Nephron progenitor cell (in vitro differentiated cells): ENCODE results near the gene ZNF618.

Experiments used
- DNase-seq: peaks from one replicate; pipeline ENCODE4 v3.0.0; 2021
- H3K27ac Mint-ChIP-seq: 2 replicates; pipeline ENCODE4 v1.8.0; 2021; ENCODE audit warnings: mild to moderate bottlenecking, moderate library complexity, mixed read lengths
- H3K27me3 Mint-ChIP-seq: 2 replicates; pipeline ENCODE4 v1.8.0; 2021; ENCODE audit warnings: mild to moderate bottlenecking, low read depth, mixed read lengths; ENCODE audit not compliant: poor library complexity
- H3K36me3 Mint-ChIP-seq: 2 replicates; pipeline ENCODE4 v1.8.0; 2021; ENCODE audit warnings: low read depth, mixed read lengths
- H3K4me1 Mint-ChIP-seq: 2 replicates; pipeline ENCODE4 v1.8.0; 2021; ENCODE audit warnings: mixed read lengths
- H3K4me3 Mint-ChIP-seq: 2 replicates; pipeline ENCODE4 v1.8.0; 2021; ENCODE audit warnings: mild to moderate bottlenecking, moderate library complexity, mixed read lengths
- H3K9me3 Mint-ChIP-seq: 2 replicates; pipeline ENCODE4 v1.8.0; 2021; ENCODE audit warnings: mild to moderate bottlenecking, moderate library complexity, mixed read lengths
- TF ChIP-seq, protein P1 (sequence below): fragments of 200-600 bp; sonication (generic); IDR thresholded peaks from 2 replicates; pipeline ENCODE4 v1.5.0; 2021; ENCODE audit warnings: antibody characterized with exemption

The ZNF618 gene

DNA sequence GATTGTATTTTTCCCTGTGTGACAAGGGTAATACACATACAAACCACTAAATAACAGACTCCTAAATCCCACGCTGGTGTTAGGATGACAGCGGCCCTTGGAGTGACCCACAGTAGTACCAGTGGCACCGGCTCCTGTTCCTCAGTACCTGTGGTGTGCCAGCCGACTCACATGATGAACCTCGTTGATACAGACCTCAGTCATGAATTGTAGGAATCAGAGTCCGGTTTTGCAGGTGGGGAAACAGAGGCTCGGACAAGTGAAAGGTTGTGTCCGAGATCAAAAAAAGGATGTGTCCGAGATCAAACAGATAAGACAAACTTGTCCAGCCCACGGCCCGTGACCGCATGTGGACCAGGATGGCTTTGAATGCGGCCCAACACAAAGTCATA is 124.0 kb downstream of the ZNF618 start:
- H3K9me3 Mint-ChIP-seq: no peaks in the 10 kb centered on the region
- H3K36me3 Mint-ChIP-seq: peaks cover 40% of the 10 kb centered on the region
- H3K4me3 Mint-ChIP-seq: no peak overlapping the region
- H3K27ac Mint-ChIP-seq: peak overlapping the region; percentile 94
- TF ChIP-seq, protein P1, sequence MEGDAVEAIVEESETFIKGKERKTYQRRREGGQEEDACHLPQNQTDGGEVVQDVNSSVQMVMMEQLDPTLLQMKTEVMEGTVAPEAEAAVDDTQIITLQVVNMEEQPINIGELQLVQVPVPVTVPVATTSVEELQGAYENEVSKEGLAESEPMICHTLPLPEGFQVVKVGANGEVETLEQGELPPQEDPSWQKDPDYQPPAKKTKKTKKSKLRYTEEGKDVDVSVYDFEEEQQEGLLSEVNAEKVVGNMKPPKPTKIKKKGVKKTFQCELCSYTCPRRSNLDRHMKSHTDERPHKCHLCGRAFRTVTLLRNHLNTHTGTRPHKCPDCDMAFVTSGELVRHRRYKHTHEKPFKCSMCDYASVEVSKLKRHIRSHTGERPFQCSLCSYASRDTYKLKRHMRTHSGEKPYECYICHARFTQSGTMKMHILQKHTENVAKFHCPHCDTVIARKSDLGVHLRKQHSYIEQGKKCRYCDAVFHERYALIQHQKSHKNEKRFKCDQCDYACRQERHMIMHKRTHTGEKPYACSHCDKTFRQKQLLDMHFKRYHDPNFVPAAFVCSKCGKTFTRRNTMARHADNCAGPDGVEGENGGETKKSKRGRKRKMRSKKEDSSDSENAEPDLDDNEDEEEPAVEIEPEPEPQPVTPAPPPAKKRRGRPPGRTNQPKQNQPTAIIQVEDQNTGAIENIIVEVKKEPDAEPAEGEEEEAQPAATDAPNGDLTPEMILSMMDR: no peak
- peaks cover 3% of the 10 kb centered on the region for H3K27me3 Mint-ChIP-seq
- no peak for DNase-seq
- H3K4me1 Mint-ChIP-seq: peaks cover 5% of the 10 kb centered on the region

- Mint-ChIP-seq H3K36me3 (peaks cover 42% of the 10 kb centered on the region), H3K9me3 (no peaks in the 10 kb centered on the region), H3K27me3 (peaks cover 3% of the 10 kb centered on the region), H3K27ac (peak overlapping the region; percentile 94), H3K4me3 (no peak overlapping the region), H3K4me1 (peaks cover 5% of the 10 kb centered on the region)
- TF ChIP-seq, protein P1: no peak
- DNase-seq: no peak
These were observed 124.7 kb downstream of the ZNF618 start for GRCh38 chr9:114000671-114001409.

DNA sequence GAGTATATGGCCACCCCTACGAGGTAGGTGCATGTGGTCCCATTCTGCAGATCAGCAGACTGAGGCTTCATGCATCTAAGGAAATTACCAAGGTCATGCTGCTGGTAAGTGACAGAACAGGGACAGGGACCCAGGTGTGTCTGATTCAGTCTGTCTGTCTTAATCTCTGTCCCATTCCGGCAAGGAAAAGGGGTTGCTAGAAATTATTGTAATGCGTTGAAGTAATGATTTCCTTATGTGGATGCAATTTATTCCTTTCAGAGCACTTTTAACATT is 125.2 kb downstream of the ZNF618 start:
- TF ChIP-seq, protein P1: no peak
- no peaks in the 10 kb centered on the region for H3K9me3 Mint-ChIP-seq
- H3K36me3 Mint-ChIP-seq: peaks cover 46% of the 10 kb centered on the region
- no peak overlapping the region for H3K4me3 Mint-ChIP-seq
- no peak overlapping the region for H3K27ac Mint-ChIP-seq
- H3K4me1 Mint-ChIP-seq: peaks cover 5% of the 10 kb centered on the region
- no peak for DNase-seq
- H3K27me3 Mint-ChIP-seq: peaks cover under 1% of the 10 kb centered on the region

DNA sequence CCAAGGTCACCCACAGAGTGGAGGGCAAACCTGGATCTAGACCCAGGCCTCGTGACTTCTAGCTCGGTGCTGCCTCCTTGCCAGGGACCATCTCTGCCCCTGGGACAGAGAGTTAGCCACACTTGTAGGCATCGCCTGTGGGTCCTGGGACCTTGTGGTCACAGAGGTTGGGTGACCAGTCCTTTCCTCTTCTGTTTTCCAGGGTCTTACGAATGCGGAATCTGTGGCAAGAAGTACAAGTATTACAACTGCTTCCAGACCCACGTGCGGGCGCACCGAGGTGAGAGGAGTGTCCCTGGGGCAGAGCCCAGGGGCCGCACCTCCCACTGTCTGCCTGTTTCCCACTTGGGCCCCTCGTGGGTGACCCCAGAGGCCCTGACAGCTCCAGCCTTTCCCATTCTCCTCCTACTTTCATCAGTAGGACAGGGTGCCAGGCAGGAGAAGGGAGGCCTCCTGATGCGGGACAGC is 125.7 kb downstream of the ZNF618 start:
- Mint-ChIP-seq H3K27ac (no peak overlapping the region), H3K27me3 (no peaks in the 10 kb centered on the region), H3K36me3 (peaks cover 46% of the 10 kb centered on the region), H3K4me3 (no peak overlapping the region), H3K4me1 (peaks cover 5% of the 10 kb centered on the region), H3K9me3 (no peaks in the 10 kb centered on the region)
- DNase-seq: no peak
- TF ChIP-seq, protein P1: no peak

- Mint-ChIP-seq H3K4me1 (peaks cover 5% of the 10 kb centered on the region), H3K27ac (no peak overlapping the region), H3K4me3 (no peak overlapping the region), H3K27me3 (no peaks in the 10 kb centered on the region), H3K9me3 (no peaks in the 10 kb centered on the region), H3K36me3 (peaks cover 45% of the 10 kb centered on the region)
- no peak for DNase-seq
- TF ChIP-seq, protein P1: no peak
These were observed 126.3 kb downstream of the ZNF618 start for GRCh38 chr9:114002271-114002985.

GRCh38 chr9:114002986-114003350 is 126.9 kb downstream of the ZNF618 start:
- peaks cover 47% of the 10 kb centered on the region for H3K36me3 Mint-ChIP-seq
- no peak for DNase-seq
- H3K4me1 Mint-ChIP-seq: peaks cover 5% of the 10 kb centered on the region
- no peak overlapping the region for H3K4me3 Mint-ChIP-seq
- TF ChIP-seq, protein P1: no peak
- H3K27ac Mint-ChIP-seq: no peak overlapping the region
- H3K27me3 Mint-ChIP-seq: no peaks in the 10 kb centered on the region
- H3K9me3 Mint-ChIP-seq: no peaks in the 10 kb centered on the region
